Osteoblast (primary cell): ENCODE measurements around the gene SERINC3. TPM values are rescaled to one million over a fixed set of nuclear protein-coding genes. Genes with fewer than 3 reads are reported as not detected.

ENCODE experiments used
- DNase-seq: peaks from one replicate; pipeline ENCODE4 v3.0.0; 2011; ENCODE audit warnings: low spot score, mixed read lengths; ENCODE audit not compliant: insufficient read length; ENCODE audit errors: missing footprints
- H2AFZ ChIP-seq: 2 replicates; pipeline ENCODE4 v1.6.0; 2011; ENCODE audit warnings: mild to moderate bottlenecking, low read length
- H3K27ac ChIP-seq: 2 replicates; pipeline ENCODE4 v1.5.1; 2011; ENCODE audit warnings: mild to moderate bottlenecking, low read depth, low read length, moderate library complexity
- H3K27me3 ChIP-seq: 2 replicates; pipeline ENCODE4 v1.6.0; 2012; ENCODE audit warnings: mild to moderate bottlenecking, control low read depth, inconsistent platforms, low read length, moderate library complexity; ENCODE audit not compliant: insufficient read depth
- H3K36me3 ChIP-seq: 2 replicates; pipeline ENCODE4 v1.5.1; 2011; ENCODE audit warnings: mild to moderate bottlenecking, low read length, control low read depth, moderate library complexity; ENCODE audit not compliant: insufficient read depth
- H3K4me1 ChIP-seq: 2 replicates; pipeline ENCODE4 v1.5.1; 2011; ENCODE audit warnings: mild to moderate bottlenecking, low read length, control low read depth, moderate library complexity; ENCODE audit not compliant: insufficient read depth
- H3K4me2 ChIP-seq: 2 replicates; pipeline ENCODE4 v1.6.0; 2011; ENCODE audit warnings: mild to moderate bottlenecking, low read length; ENCODE audit not compliant: insufficient read depth
- H3K4me3 ChIP-seq: fragments of 200-600 bp; sonication (generic); 3 replicates; pipeline ENCODE4 v1.5.1; 2012; ENCODE audit warnings: mild to moderate bottlenecking, low read length, inconsistent platforms; ENCODE audit not compliant: insufficient read depth
- H3K79me2 ChIP-seq: 2 replicates; pipeline ENCODE4 v1.6.0; 2012; ENCODE audit warnings: mild to moderate bottlenecking, low read length, control low read depth, inconsistent platforms; ENCODE audit not compliant: insufficient read depth
- H3K9me3 ChIP-seq: 2 replicates; pipeline ENCODE4 v1.5.1; 2011; ENCODE audit warnings: low read depth, low read length, control low read depth
- H4K20me1 ChIP-seq: 2 replicates; pipeline ENCODE4 v1.6.0; 2012; ENCODE audit warnings: mild to moderate bottlenecking, low read length, control low read depth; ENCODE audit not compliant: insufficient read depth
- total RNA-seq: library from RNA; depleted of rRNA; stranded (reverse); fragments of >200 nt; gene quantifications from 2 replicates; pipeline ENCODE4 v1.2.3, GENCODE V29; 2012
- TF ChIP-seq, protein P1 (sequence below): IDR thresholded peaks from 2 replicates; pipeline ENCODE4 v1.5.1; 2011; ENCODE audit warnings: mild to moderate bottlenecking, low read depth, low read length, moderate library complexity; ENCODE audit errors: extremely low read depth

SERINC3 gene
- total RNA-seq, 1 donor = 167 TPM

DNA sequence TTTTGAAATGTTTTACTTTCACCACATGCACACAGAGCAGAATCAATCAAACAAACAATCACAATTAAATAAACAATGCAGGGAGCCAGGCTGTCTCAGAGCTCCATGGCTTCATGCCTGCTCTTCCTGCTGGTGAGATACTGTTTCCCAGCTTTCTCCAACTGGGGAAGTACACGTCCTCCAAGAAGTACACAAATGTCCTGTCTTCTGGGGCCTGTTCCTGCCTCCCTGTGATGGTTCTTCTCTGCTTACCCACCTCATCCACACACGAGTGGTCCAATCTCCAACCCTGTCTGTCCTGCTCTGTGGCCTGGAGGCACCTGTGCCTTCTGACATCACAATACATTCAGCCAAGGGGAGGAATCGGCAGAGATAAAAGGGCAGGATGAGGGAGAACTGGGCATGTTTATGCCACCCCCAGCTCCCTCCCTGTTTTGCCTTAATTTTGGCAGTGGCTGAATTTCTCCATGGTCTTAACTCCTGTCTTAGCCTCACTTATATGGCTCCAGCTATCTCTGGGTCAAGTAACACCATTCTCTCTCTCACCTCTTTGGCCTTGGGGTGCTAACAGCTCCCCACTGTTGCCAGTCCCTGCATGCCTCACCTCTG, 71.5 kb downstream of the SERINC3 start:
- no peak for DNase-seq
- Histone ChIP-seq H3K4me1 (no peaks in the 10 kb centered on the region), H3K27ac (no peak overlapping the region), H3K4me2 (no peak overlapping the region), H2AFZ (no peak overlapping the region), H3K79me2 (no peaks in the 10 kb centered on the region), H3K36me3 (no peaks in the 10 kb centered on the region), H3K4me3 (no peak overlapping the region), H4K20me1 (no peaks in the 10 kb centered on the region), H3K27me3 (peaks cover 9% of the 10 kb centered on the region), H3K9me3 (no peaks in the 10 kb centered on the region)
- TF ChIP-seq, protein P1, sequence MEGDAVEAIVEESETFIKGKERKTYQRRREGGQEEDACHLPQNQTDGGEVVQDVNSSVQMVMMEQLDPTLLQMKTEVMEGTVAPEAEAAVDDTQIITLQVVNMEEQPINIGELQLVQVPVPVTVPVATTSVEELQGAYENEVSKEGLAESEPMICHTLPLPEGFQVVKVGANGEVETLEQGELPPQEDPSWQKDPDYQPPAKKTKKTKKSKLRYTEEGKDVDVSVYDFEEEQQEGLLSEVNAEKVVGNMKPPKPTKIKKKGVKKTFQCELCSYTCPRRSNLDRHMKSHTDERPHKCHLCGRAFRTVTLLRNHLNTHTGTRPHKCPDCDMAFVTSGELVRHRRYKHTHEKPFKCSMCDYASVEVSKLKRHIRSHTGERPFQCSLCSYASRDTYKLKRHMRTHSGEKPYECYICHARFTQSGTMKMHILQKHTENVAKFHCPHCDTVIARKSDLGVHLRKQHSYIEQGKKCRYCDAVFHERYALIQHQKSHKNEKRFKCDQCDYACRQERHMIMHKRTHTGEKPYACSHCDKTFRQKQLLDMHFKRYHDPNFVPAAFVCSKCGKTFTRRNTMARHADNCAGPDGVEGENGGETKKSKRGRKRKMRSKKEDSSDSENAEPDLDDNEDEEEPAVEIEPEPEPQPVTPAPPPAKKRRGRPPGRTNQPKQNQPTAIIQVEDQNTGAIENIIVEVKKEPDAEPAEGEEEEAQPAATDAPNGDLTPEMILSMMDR = no peak

DNA sequence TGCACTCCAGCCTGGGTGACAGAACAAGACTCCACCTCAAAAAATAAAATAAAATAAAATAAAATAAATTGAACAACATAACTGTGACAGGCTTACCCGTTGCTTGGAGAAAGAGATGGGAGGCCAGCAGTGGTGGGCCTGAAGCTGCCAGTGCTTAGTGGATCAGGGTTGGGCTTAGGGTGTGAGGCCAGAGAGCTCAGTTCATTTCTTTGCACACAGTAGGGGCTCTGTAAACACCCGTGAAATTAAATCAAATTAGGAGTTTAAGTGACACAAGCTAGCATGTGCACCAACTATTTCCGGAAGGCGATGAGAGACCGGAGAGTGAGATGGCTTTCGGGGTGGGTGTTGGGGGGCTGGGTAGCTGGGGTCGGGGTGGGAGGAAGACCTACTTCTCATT, 72.0 kb downstream of the SERINC3 start:
- Histone ChIP-seq H3K4me2 (no peak overlapping the region), H3K27me3 (peaks cover 9% of the 10 kb centered on the region), H3K36me3 (no peaks in the 10 kb centered on the region), H3K27ac (no peak overlapping the region), H3K4me1 (no peaks in the 10 kb centered on the region), H2AFZ (no peak overlapping the region), H3K79me2 (no peaks in the 10 kb centered on the region), H3K9me3 (no peaks in the 10 kb centered on the region), H4K20me1 (no peaks in the 10 kb centered on the region), H3K4me3 (no peak overlapping the region)
- TF ChIP-seq, protein P1 = no peak
- no peak for DNase-seq

DNA sequence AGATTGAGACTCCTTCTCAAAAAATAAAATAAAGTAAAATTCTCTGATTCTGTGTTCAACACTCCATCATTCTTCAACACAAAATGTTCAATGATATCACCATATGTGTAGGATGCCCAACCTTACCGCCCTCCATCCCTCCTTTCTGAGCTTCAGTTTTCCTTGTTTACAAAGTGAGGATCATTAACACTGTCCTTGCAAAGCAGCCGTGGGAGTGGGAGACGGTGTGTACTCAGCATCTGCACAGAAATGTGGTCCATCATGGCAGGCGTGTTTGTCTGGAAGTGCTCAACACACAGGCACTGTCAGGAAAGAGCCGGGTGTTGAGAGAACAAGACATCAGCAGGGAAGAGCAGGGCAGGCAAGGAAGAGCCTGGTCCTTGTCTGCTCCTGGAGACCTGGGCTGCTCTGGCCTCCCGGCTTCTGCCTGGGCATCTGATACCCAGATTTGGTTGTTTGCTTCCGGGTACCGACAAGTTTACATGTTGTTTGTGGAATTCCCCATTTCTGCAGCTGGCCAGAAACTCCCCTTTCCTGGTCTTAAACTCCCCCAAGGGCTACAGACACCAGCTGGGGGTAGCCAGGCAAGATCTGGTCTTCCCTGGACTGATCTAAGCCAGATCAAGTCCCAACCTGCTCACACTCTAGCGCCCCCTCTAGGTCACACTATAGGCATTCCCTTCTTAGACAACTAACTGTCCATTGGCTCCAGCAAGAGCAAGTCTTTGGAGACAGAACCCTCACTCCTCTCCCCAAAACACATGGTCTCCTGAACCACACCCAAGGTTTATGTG, 72.9 kb downstream of the SERINC3 start:
- no peaks in the 10 kb centered on the region for H3K4me1 ChIP-seq
- no peaks in the 10 kb centered on the region for H3K9me3 ChIP-seq
- no peak overlapping the region for H3K4me3 ChIP-seq
- H4K20me1 ChIP-seq = no peaks in the 10 kb centered on the region
- H2AFZ ChIP-seq = no peak overlapping the region
- H3K27ac ChIP-seq = no peak overlapping the region
- no peaks in the 10 kb centered on the region for H3K79me2 ChIP-seq
- TF ChIP-seq, protein P1 = peak; percentile 50
- H3K4me2 ChIP-seq = no peak overlapping the region
- no peak for DNase-seq
- peaks cover 9% of the 10 kb centered on the region for H3K27me3 ChIP-seq
- H3K36me3 ChIP-seq = no peaks in the 10 kb centered on the region

- peaks cover 6% of the 10 kb centered on the region for H3K27me3 ChIP-seq
- H4K20me1 ChIP-seq = no peaks in the 10 kb centered on the region
- H3K4me1 ChIP-seq = no peaks in the 10 kb centered on the region
- DNase-seq = no peak
- no peak overlapping the region for H3K27ac ChIP-seq
- TF ChIP-seq, protein P1 = no peak
- no peaks in the 10 kb centered on the region for H3K36me3 ChIP-seq
- H3K79me2 ChIP-seq = no peaks in the 10 kb centered on the region
- no peak overlapping the region for H3K4me3 ChIP-seq
- no peak overlapping the region for H3K4me2 ChIP-seq
- no peaks in the 10 kb centered on the region for H3K9me3 ChIP-seq
- H2AFZ ChIP-seq = no peak overlapping the region
Observed at GRCh38 chr20:44447827-44448419, 73.9 kb downstream of the SERINC3 start.
